Hepatocyte (in vitro differentiated cells): ENCODE measurements around the gene CORO1C. TPM values are rescaled to one million over a fixed set of nuclear protein-coding genes. Genes with fewer than 3 reads are reported as not detected.
A peak's percentile ranks its signal among the peaks of the same experiment; 100 is the strongest.

ENCODE experiments used
- DNase-seq: peaks from one replicate; pipeline ENCODE4 v3.0.0-alpha.2; 2016; ENCODE audit warnings: low spot score
- H2AFZ ChIP-seq: fragments of 200-600 bp; sonication (generic); 2 replicates; pipeline ENCODE4 v1.6.0; 2016; ENCODE audit warnings: antibody characterized with exemption, mild to moderate bottlenecking
- H3K27ac ChIP-seq: fragments of 200-600 bp; sonication (generic); 2 replicates; pipeline ENCODE4 v1.5.1; 2016; ENCODE audit warnings: mild to moderate bottlenecking
- H3K27me3 ChIP-seq: fragments of 200-600 bp; sonication (generic); 2 replicates; pipeline ENCODE4 v1.6.1; 2016
- H3K36me3 ChIP-seq: fragments of 200-600 bp; sonication (generic); replicated peaks from 2 replicates; pipeline ENCODE4 v1.5.1; 2016; ENCODE audit warnings: low read depth; ENCODE audit not compliant: insufficient read depth
- H3K4me1 ChIP-seq: fragments of 200-600 bp; sonication (generic); 2 replicates; pipeline ENCODE4 v1.5.1; 2016; ENCODE audit warnings: mild to moderate bottlenecking, moderate library complexity; ENCODE audit not compliant: insufficient read depth
- H3K4me2 ChIP-seq: fragments of 200-600 bp; sonication (generic); 2 replicates; pipeline ENCODE4 v1.6.0; 2016
- H3K4me3 ChIP-seq: fragments of 200-600 bp; sonication (generic); 2 replicates; pipeline ENCODE4 v1.5.1; 2016; ENCODE audit warnings: mild to moderate bottlenecking
- H3K79me2 ChIP-seq: fragments of 200-600 bp; sonication (generic); 2 replicates; pipeline ENCODE4 v1.6.0; 2017; ENCODE audit warnings: mild to moderate bottlenecking
- H3K9me2 ChIP-seq: fragments of 200-600 bp; sonication (generic); replicated peaks from 2 replicates; pipeline ENCODE4 v1.6.0; 2017; ENCODE audit warnings: mild to moderate bottlenecking; ENCODE audit not compliant: insufficient read depth
- H3K9me3 ChIP-seq: fragments of 200-600 bp; sonication (generic); 2 replicates; pipeline ENCODE4 v1.5.1; 2016; ENCODE audit warnings: low read depth, mild to moderate bottlenecking
- H4K20me1 ChIP-seq: fragments of 200-600 bp; sonication (generic); 2 replicates; pipeline ENCODE4 v1.6.0; 2016; ENCODE audit warnings: mild to moderate bottlenecking; ENCODE audit not compliant: insufficient read depth, poor library complexity, severe bottlenecking
- EZH2 ChIP-seq: fragments of 200-600 bp; sonication (generic); IDR thresholded peaks from 2 replicates; pipeline ENCODE4 v1.6.1; 2016; ENCODE audit warnings: antibody characterized with exemption, mild to moderate bottlenecking, borderline replicate concordance
- EZH2phosphoT487 ChIP-seq: fragments of 200-600 bp; sonication (generic); IDR thresholded peaks from one replicate; pipeline ENCODE4 v1.6.1; 2018; ENCODE audit warnings: antibody characterized with exemption, mild to moderate bottlenecking, low read depth, moderate library complexity; ENCODE audit not compliant: unreplicated experiment, severe bottlenecking
- WGBS: methylation state at CpG from one replicate; pipeline ENCODE4 v1.1.6; 2016; ENCODE audit warnings: low lambda C conversion rate; ENCODE audit errors: missing lambda C conversion rate; 5-methylcytosine and 5-hydroxymethylcytosine counted together
- polyA plus RNA-seq: library from polyadenylated mRNA; unstranded; fragments of >200 nt; fragmentation: Nextera tagmentation; extraction: Ambion mirVana; gene quantifications from 2 replicates; pipeline ENCODE4 v1.2.1, GENCODE V29; 2016
- total RNA-seq: library from RNA; depleted of rRNA; stranded (reverse); fragments of >200 nt; gene quantifications from 2 replicates; pipeline ENCODE4 v1.2.3, GENCODE V29; 2014
- TF ChIP-seq, protein P1 (sequence below): fragments of 200-600 bp; sonication (generic); IDR thresholded peaks from 2 replicates; pipeline ENCODE4 v1.5.1; 2016; ENCODE audit warnings: antibody characterized with exemption, mild to moderate bottlenecking; ENCODE audit not compliant: poor library complexity

Gene CORO1C
- total and polyA plus RNA-seq, 2 experiments from 2014 or later = 110 to 137 TPM

- Histone ChIP-seq H3K4me2 (no peak overlapping the region), H3K4me3 (no peak overlapping the region), H3K36me3 (peaks cover 3% of the 10 kb centered on the region), H3K79me2 (peaks cover 95% of the 10 kb centered on the region), H3K9me2 (no peaks in the 10 kb centered on the region), H3K27me3 (no peaks in the 10 kb centered on the region), H4K20me1 (peaks cover 17% of the 10 kb centered on the region), H3K27ac (peak overlapping the region; percentile 75), H2AFZ (no peak overlapping the region), H3K9me3 (no peaks in the 10 kb centered on the region), H3K4me1 (peaks cover 34% of the 10 kb centered on the region)
- WGBS = 63% methylated on average over 3 of the region's 3 CpGs
- TF ChIP-seq EZH2 (no peak), EZH2phosphoT487 (no peak)
- TF ChIP-seq, protein P1, sequence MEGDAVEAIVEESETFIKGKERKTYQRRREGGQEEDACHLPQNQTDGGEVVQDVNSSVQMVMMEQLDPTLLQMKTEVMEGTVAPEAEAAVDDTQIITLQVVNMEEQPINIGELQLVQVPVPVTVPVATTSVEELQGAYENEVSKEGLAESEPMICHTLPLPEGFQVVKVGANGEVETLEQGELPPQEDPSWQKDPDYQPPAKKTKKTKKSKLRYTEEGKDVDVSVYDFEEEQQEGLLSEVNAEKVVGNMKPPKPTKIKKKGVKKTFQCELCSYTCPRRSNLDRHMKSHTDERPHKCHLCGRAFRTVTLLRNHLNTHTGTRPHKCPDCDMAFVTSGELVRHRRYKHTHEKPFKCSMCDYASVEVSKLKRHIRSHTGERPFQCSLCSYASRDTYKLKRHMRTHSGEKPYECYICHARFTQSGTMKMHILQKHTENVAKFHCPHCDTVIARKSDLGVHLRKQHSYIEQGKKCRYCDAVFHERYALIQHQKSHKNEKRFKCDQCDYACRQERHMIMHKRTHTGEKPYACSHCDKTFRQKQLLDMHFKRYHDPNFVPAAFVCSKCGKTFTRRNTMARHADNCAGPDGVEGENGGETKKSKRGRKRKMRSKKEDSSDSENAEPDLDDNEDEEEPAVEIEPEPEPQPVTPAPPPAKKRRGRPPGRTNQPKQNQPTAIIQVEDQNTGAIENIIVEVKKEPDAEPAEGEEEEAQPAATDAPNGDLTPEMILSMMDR = no peak
- no peak for DNase-seq
These were observed 31.3 kb downstream of the CORO1C start for GRCh38 chr12:108699955-108700563.

DNA sequence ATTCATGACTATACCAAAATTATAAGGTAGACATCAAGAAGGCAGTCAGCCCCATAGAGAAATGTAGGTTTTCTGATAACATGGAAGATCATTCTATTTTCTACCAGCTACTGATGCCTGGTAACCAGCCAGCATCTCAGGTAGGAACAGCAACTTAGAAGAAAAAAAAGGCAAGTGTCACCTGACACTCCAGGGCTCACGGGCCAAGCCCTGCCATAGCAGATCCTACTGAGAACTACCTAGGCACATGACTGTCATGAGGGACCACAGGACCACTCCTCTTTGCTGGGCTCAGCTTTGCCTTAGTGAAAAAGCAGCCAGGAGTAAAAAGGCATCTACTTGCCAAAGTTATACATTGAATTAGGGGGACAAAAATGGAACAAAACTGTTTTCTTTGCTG is 33.4 kb downstream of the CORO1C start:
- DNase-seq = no peak
- H3K4me2 ChIP-seq = no peak overlapping the region
- H2AFZ ChIP-seq = no peak overlapping the region
- H3K79me2 ChIP-seq = peaks cover 95% of the 10 kb centered on the region
- no peaks in the 10 kb centered on the region for H3K9me2 ChIP-seq
- peaks cover 3% of the 10 kb centered on the region for H3K36me3 ChIP-seq
- TF ChIP-seq, protein P1 = no peak
- no peak for TF ChIP-seq EZH2
- no peak overlapping the region for H3K27ac ChIP-seq
- H3K9me3 ChIP-seq = no peaks in the 10 kb centered on the region
- H4K20me1 ChIP-seq = peaks cover 12% of the 10 kb centered on the region
- H3K4me1 ChIP-seq = peaks cover 33% of the 10 kb centered on the region
- H3K27me3 ChIP-seq = no peaks in the 10 kb centered on the region
- H3K4me3 ChIP-seq = no peak overlapping the region
- WGBS = 86% methylated on average over 1 of the region's 1 CpG

DNA sequence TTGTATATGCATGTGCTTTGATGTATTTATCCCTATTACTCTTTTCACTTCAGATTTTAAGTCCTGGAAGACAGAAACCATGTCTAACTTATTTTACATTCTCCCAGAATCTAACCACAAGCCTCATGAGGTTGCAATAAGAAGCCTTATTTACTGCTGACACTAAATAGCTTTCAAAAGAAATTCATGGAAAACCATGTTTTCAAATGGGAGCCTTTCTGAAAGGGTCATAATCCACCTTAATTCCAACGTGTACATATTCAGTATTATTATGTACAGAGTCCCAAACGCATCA is 34.4 kb downstream of the CORO1C start:
- H3K27me3 ChIP-seq = no peaks in the 10 kb centered on the region
- H2AFZ ChIP-seq = no peak overlapping the region
- H3K9me2 ChIP-seq = no peaks in the 10 kb centered on the region
- H3K9me3 ChIP-seq = no peaks in the 10 kb centered on the region
- H3K79me2 ChIP-seq = peaks cover 92% of the 10 kb centered on the region
- WGBS = 38% methylated on average over 2 of the region's 2 CpGs
- TF ChIP-seq, protein P1 = no peak
- TF ChIP-seq EZH2phosphoT487 = no peak
- no peak for TF ChIP-seq EZH2
- peaks cover 4% of the 10 kb centered on the region for H4K20me1 ChIP-seq
- no peak overlapping the region for H3K4me3 ChIP-seq
- H3K27ac ChIP-seq = peak overlapping the region; percentile 75
- H3K36me3 ChIP-seq = peaks cover 3% of the 10 kb centered on the region
- H3K4me1 ChIP-seq = peaks cover 30% of the 10 kb centered on the region
- H3K4me2 ChIP-seq = no peak overlapping the region
- no peak for DNase-seq
